Esophagus muscularis mucosa (tissue), 3 donors: ENCODE data around the gene LRRTM4.
"Not testable (repeated sequence)": the region's sequence is repeated elsewhere in the genome, so short reads cannot be mapped to it uniquely, and the experiment has no call there.

Experiments
- CTCF ChIP-seq, 3 experiments: fragments of 200-600 bp in 2 of 3; fragments of 450-650 bp in 1 of 3; sonication (generic) in 2 of 3; IDR thresholded peaks; one replicate each; pipeline ENCODE4 v1.5.1; 2017 to 2019; ENCODE audit warnings: antibody characterized with exemption in 3 of 3, mild to moderate bottlenecking in 2 of 3, moderate library complexity in 1 of 3
- POLR2A ChIP-seq: fragments of 450-650 bp; IDR thresholded peaks from one replicate; pipeline ENCODE4 v1.6.1; 2017; ENCODE audit warnings: antibody characterized with exemption, moderate library complexity, mild to moderate bottlenecking, low read depth

- TF ChIP-seq POLR2A; CTCF (IDR thresholded peaks at IDR 0.05): not testable (repeated sequence)
These were observed 393.7 kb downstream of the LRRTM4 start for GRCh38 chr2:77128479-77128878.
